ENCODE measurements around the gene INAFM2. TPM values are rescaled to one million over a fixed set of nuclear protein-coding genes. Genes with fewer than 3 reads are reported as not detected.

The INAFM2 gene
- total and polyA plus RNA-seq, 9 of the 15 experiments (the other 6 are each of a cell fraction or from before 2014, with no cell fraction given) = 11.8 to 43.1 (median 27.2) TPM

DNA sequence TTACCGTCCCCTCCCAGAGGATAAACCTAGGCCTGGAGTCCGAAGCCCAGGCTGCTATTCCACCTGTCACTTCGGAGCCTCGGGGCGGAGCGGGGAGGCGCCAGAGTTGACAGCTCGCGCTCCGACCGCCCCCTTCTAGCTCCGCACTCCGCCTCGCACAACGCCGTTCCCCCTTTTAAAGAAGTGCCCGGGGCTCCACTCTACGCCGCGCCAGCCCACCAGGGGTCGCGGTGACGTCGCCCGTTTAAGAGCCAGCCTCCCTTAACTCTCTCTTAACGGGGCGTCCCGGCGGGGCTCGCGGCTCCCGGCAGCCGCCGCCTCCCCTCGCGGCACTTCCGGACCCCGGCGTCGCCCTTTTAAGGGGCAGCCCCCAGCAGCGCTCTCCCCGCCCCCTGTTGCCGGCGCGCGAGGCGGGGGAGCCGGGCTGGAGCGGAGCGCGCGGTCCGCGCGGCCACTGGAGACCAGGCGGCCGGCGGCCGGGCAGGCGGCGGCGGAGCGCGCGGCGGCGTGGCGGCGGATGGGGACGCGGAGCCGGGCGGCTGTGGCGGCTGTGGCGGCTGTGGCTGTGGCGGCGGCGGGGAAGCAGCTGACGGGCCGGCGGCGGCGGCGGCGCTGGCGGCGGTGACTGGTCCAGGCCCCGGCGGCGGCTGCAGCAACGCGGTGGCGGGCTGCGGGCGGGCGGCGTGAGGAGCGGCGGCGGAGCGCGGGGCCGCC is at the start of gene INAFM2 (continued):
- peak; percentile 90; the same call in 1 of the 2 replicates for TF ChIP-seq TGIF2 (CRISPR knock-in tag; IDR thresholded peaks at IDR 0.05)
- TF ChIP-seq E2F3 (CRISPR knock-in tag; IDR thresholded peaks at IDR 0.05) = no peak
- no peak for TF ChIP-seq THRAP3 (IDR thresholded peaks at IDR 0.05; ENCODE audit: borderline replicate concordance)
- TF ChIP-seq, protein P1, sequence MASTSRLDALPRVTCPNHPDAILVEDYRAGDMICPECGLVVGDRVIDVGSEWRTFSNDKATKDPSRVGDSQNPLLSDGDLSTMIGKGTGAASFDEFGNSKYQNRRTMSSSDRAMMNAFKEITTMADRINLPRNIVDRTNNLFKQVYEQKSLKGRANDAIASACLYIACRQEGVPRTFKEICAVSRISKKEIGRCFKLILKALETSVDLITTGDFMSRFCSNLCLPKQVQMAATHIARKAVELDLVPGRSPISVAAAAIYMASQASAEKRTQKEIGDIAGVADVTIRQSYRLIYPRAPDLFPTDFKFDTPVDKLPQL (IDR thresholded peaks at IDR 0.05; ENCODE audit: extremely low read depth, insufficient read length) = no peak
- TF ChIP-seq TCF7L2 (IDR thresholded peaks at IDR 0.05; ENCODE audit: low read depth, low read length) = no peak
- no peak for TF ChIP-seq PHB (CRISPR knock-in tag; IDR thresholded peaks at IDR 0.05)
- TF ChIP-seq NFRKB (IDR thresholded peaks at IDR 0.05; ENCODE audit: low read depth) = no peak
- no peak for TF ChIP-seq ZNF146 (CRISPR knock-in tag; IDR thresholded peaks at IDR 0.05; ENCODE audit: unreplicated experiment)
- 0 out of 2 replicates have a peak, but pooled peaks have one; percentile 39 for TF ChIP-seq TRIM28 (IDR thresholded peaks at IDR 0.05)
- peak; percentile 68 to 71 for TF ChIP-seq NRF1 (conservative IDR thresholded peaks at IDR 0.05 in 1 of 2, IDR thresholded peaks at IDR 0.05 in 1 of 2)
- TF ChIP-seq MBD1 (CRISPR knock-in tag; IDR thresholded peaks at IDR 0.05) = no peak
- no peak for TF ChIP-seq ZKSCAN3 (CRISPR knock-in tag; IDR thresholded peaks at IDR 0.05)
- TF ChIP-seq, protein P2, sequence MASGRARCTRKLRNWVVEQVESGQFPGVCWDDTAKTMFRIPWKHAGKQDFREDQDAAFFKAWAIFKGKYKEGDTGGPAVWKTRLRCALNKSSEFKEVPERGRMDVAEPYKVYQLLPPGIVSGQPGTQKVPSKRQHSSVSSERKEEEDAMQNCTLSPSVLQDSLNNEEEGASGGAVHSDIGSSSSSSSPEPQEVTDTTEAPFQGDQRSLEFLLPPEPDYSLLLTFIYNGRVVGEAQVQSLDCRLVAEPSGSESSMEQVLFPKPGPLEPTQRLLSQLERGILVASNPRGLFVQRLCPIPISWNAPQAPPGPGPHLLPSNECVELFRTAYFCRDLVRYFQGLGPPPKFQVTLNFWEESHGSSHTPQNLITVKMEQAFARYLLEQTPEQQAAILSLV (tag; IDR thresholded peaks at IDR 0.05) = no peak
- TF ChIP-seq ZNF3 (CRISPR knock-in tag; IDR thresholded peaks at IDR 0.05) = no peak
- TF ChIP-seq TAF15 (IDR thresholded peaks at IDR 0.05; ENCODE audit: low read depth, low read length) = no peak
- TF ChIP-seq ESRRB (CRISPR knock-in tag; IDR thresholded peaks at IDR 0.05; ENCODE audit: borderline replicate concordance) = no peak
- peak; percentile 90 for TF ChIP-seq LCOR (CRISPR knock-in tag; IDR thresholded peaks at IDR 0.05)
- TF ChIP-seq RUNX1 (IDR thresholded peaks at IDR 0.05; ENCODE audit: low read depth) = no peak
- TF ChIP-seq, protein P3, sequence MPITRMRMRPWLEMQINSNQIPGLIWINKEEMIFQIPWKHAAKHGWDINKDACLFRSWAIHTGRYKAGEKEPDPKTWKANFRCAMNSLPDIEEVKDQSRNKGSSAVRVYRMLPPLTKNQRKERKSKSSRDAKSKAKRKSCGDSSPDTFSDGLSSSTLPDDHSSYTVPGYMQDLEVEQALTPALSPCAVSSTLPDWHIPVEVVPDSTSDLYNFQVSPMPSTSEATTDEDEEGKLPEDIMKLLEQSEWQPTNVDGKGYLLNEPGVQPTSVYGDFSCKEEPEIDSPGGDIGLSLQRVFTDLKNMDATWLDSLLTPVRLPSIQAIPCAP (CRISPR knock-in tag; IDR thresholded peaks at IDR 0.05; ENCODE audit: borderline replicate concordance) = no peak
- no peak for TF ChIP-seq ATF2 (CRISPR knock-in tag; IDR thresholded peaks at IDR 0.05)
- peak; percentile 71 for TF ChIP-seq ETV1 (tag; conservative IDR thresholded peaks at IDR 0.05; ENCODE audit: low read depth)
- no peak for TF ChIP-seq RBM39 (optimal IDR thresholded peaks at IDR 0.05; ENCODE audit: low read depth, low read length)

Measured in K562 (cell line).